MM.1S (cell line): ENCODE results near the gene GALR2.

Experiments
- CTCF ChIP-seq: fragments of 300-600 bp; sonication (generic); IDR thresholded peaks from 2 replicates; pipeline ENCODE4 v1.5.1; 2016; ENCODE audit warnings: antibody characterized with exemption, low read length, mixed read lengths
- EZH2 ChIP-seq: fragments of 300-600 bp; sonication (generic); optimal IDR thresholded peaks from 2 replicates; pipeline ENCODE3; 2017; ENCODE audit warnings: low read depth, mild to moderate bottlenecking, antibody characterized with exemption, low read length, mixed read lengths

GRCh38 chr17:76026714-76027158 is 47.8 kb upstream of the GALR2 start:
- TF ChIP-seq EZH2 (no peak), CTCF (no peak)
